CD4-positive, alpha-beta T cell treated with Interleukin-1 beta for 1 hour (primary cell): ENCODE results near the gene ESR1.
"Not testable (repeated sequence)": the region's sequence is repeated elsewhere in the genome, so short reads cannot be mapped to it uniquely, and the experiment has no call there.

ENCODE experiments used
- DNase-seq, 2 donors: peaks; one replicate each; pipeline ENCODE4 v3.0.0-alpha.2; 2020 to 2022

The ESR1 gene

GRCh38 chr6:151993364-151993763 is 185.9 kb downstream of the ESR1 start:
- DNase-seq: no peak

GRCh38 chr6:151998784-151999183 is 191.3 kb downstream of the ESR1 start:
- DNase-seq: no peak

GRCh38 chr6:151999194-151999593 is 191.7 kb downstream of the ESR1 start:
- no peak for DNase-seq

GRCh38 chr6:152001408-152001807 is 193.9 kb downstream of the ESR1 start:
- no peak for DNase-seq

- no peak for DNase-seq
These were observed 194.8 kb downstream of the ESR1 start for GRCh38 chr6:152002306-152002705.

GRCh38 chr6:152004036-152004566 is 196.6 kb downstream of the ESR1 start:
- no peak for DNase-seq

GRCh38 chr6:152004896-152005295 is 197.4 kb downstream of the ESR1 start:
- no peak for DNase-seq

- no peak for DNase-seq
These were observed 201.3 kb downstream of the ESR1 start for GRCh38 chr6:152008779-152009178.

GRCh38 chr6:152012227-152012626 is 204.7 kb downstream of the ESR1 start:
- no peak for DNase-seq

GRCh38 chr6:152018876-152019275 is 211.4 kb downstream of the ESR1 start:
- DNase-seq: no peak

- DNase-seq: no peak
These were observed 214.8 kb downstream of the ESR1 start for GRCh38 chr6:152022303-152022702.

GRCh38 chr6:152023613-152024012 is 216.1 kb downstream of the ESR1 start:
- no peak for DNase-seq

- DNase-seq: peak in 1 of 2 donors; percentile 1
These were observed 218.8 kb downstream of the ESR1 start for GRCh38 chr6:152026291-152026690.

- not testable (repeated sequence) for DNase-seq
These were observed 219.3 kb downstream of the ESR1 start for GRCh38 chr6:152026744-152027143.

- not testable (repeated sequence) for DNase-seq
These were observed 226.3 kb downstream of the ESR1 start for GRCh38 chr6:152033765-152034164.

GRCh38 chr6:152034631-152035030 is 227.1 kb downstream of the ESR1 start:
- DNase-seq: no peak

GRCh38 chr6:152046118-152046517 is 238.6 kb downstream of the ESR1 start:
- DNase-seq: no peak

GRCh38 chr6:152048921-152049320 is 241.4 kb downstream of the ESR1 start:
- no peak for DNase-seq

- DNase-seq: no peak
These were observed 242.0 kb downstream of the ESR1 start for GRCh38 chr6:152049502-152049901.

- DNase-seq: no peak
These were observed 243.1 kb downstream of the ESR1 start for GRCh38 chr6:152050451-152051195.

- DNase-seq: no peak
These were observed 244.6 kb downstream of the ESR1 start for GRCh38 chr6:152052061-152052460.

- no peak for DNase-seq
These were observed 245.8 kb downstream of the ESR1 start for GRCh38 chr6:152053332-152053731.

GRCh38 chr6:152054441-152054840 is 247.0 kb downstream of the ESR1 start:
- DNase-seq: no peak

GRCh38 chr6:152055517-152055916 is 248.0 kb downstream of the ESR1 start:
- DNase-seq: no peak
